OCI-LY3 (cell line): ENCODE results near the gene PC.

ENCODE experiments used
- H2AFZ ChIP-seq: fragments of 200-600, 300-600 bp; shearing (Covaris generic); 2 replicates; pipeline ENCODE4 v1.6.0; 2014; ENCODE audit warnings: antibody characterized with exemption, low read depth, low read length
- H3K27ac ChIP-seq: fragments of 200-600, 300-600 bp; sonication (generic); 2 replicates; pipeline ENCODE4 v1.5.1; 2014; ENCODE audit warnings: mild to moderate bottlenecking, low read length, moderate library complexity, mixed read lengths
- H3K27me3 ChIP-seq: fragments of 200-600, 300-600 bp; sonication (generic); 2 replicates; pipeline ENCODE4 v1.6.1; 2014; ENCODE audit warnings: low read depth, low read length, mixed read lengths
- H3K36me3 ChIP-seq: fragments of 200-600, 300-600 bp; sonication (generic); replicated peaks from 2 replicates; pipeline ENCODE3; 2014; ENCODE audit warnings: low read depth, low read length, mixed read lengths
- H3K4me1 ChIP-seq: fragments of 300-600, 200-600 bp; sonication (generic); 2 replicates; pipeline ENCODE4 v1.6.1; 2014; ENCODE audit warnings: low read length, mixed read lengths
- H3K4me2 ChIP-seq: fragments of 200-600, 300-600 bp; sonication (generic); 2 replicates; pipeline ENCODE4 v1.6.1; 2014; ENCODE audit warnings: low read length, mixed read lengths
- H3K4me3 ChIP-seq: fragments of 300-600, 200-600 bp; sonication (generic); 2 replicates; pipeline ENCODE4 v1.5.1; 2014; ENCODE audit warnings: antibody characterized with exemption, mild to moderate bottlenecking, low read length, moderate library complexity
- H3K79me2 ChIP-seq: fragments of 300-600, 200-600 bp; shearing (Covaris generic); 2 replicates; pipeline ENCODE4 v1.6.1; 2014; ENCODE audit warnings: mild to moderate bottlenecking, low read length, mixed read lengths
- H3K9ac ChIP-seq: fragments of 300-600, 200-600 bp; shearing (Covaris generic); 2 replicates; pipeline ENCODE4 v1.6.0; 2014; ENCODE audit warnings: mild to moderate bottlenecking, low read length, moderate library complexity
- H3K9me3 ChIP-seq: fragments of 200-600, 300-600 bp; shearing (Covaris generic); 2 replicates; pipeline ENCODE4 v1.6.1; 2014; ENCODE audit warnings: low read length, mixed read lengths; ENCODE audit not compliant: insufficient read depth
- H4K20me1 ChIP-seq: fragments of 200-600, 300-600 bp; sonication (generic); 2 replicates; pipeline ENCODE4 v1.6.1; 2016; ENCODE audit warnings: low read length, mixed read lengths; ENCODE audit not compliant: insufficient read depth
- CTCF ChIP-seq: fragments of 200-600, 300-600 bp; sonication (generic); IDR thresholded peaks from 2 replicates; pipeline ENCODE4 v1.5.1; 2014; ENCODE audit warnings: antibody characterized with exemption, low read length, low read depth
- EZH2phosphoT487 ChIP-seq: fragments of 200-600 bp; shearing (Covaris generic); IDR thresholded peaks from 2 replicates; pipeline ENCODE4 v1.6.1; 2018; ENCODE audit warnings: antibody characterized with exemption, mixed run types, low read depth

The PC gene

GRCh38 chr11:66878474-66878873, 79.7 kb downstream of the PC start:
- no peak overlapping the region for H3K27ac ChIP-seq
- H3K4me3 ChIP-seq: no peak overlapping the region
- H3K36me3 ChIP-seq: no peaks in the 10 kb centered on the region
- peaks cover 12% of the 10 kb centered on the region for H3K4me1 ChIP-seq
- H3K79me2 ChIP-seq: no peaks in the 10 kb centered on the region
- TF ChIP-seq EZH2phosphoT487 (no peak), CTCF (no peak)
- H3K9ac ChIP-seq: no peak overlapping the region
- H3K4me2 ChIP-seq: no peak overlapping the region
- H3K27me3 ChIP-seq: peaks cover 19% of the 10 kb centered on the region
- no peaks in the 10 kb centered on the region for H3K9me3 ChIP-seq
- no peak overlapping the region for H2AFZ ChIP-seq
- no peaks in the 10 kb centered on the region for H4K20me1 ChIP-seq

- no peak overlapping the region for H2AFZ ChIP-seq
- H3K4me1 ChIP-seq: peaks cover 9% of the 10 kb centered on the region
- no peaks in the 10 kb centered on the region for H3K36me3 ChIP-seq
- no peaks in the 10 kb centered on the region for H4K20me1 ChIP-seq
- no peak overlapping the region for H3K27ac ChIP-seq
- no peak overlapping the region for H3K4me3 ChIP-seq
- H3K4me2 ChIP-seq: no peak overlapping the region
- H3K79me2 ChIP-seq: no peaks in the 10 kb centered on the region
- H3K9ac ChIP-seq: no peak overlapping the region
- no peaks in the 10 kb centered on the region for H3K9me3 ChIP-seq
- TF ChIP-seq EZH2phosphoT487: no peak
- TF ChIP-seq CTCF: no peak
- H3K27me3 ChIP-seq: peaks cover 19% of the 10 kb centered on the region
These were observed 80.4 kb downstream of the PC start for GRCh38 chr11:66877588-66878385.

GRCh38 chr11:66875378-66875777, 82.8 kb downstream of the PC start:
- Histone ChIP-seq H3K4me3 (no peak overlapping the region), H3K9me3 (no peaks in the 10 kb centered on the region), H4K20me1 (no peaks in the 10 kb centered on the region), H3K27ac (no peak overlapping the region), H3K36me3 (no peaks in the 10 kb centered on the region), H3K4me1 (no peaks in the 10 kb centered on the region; the same call in 1 of the 2 replicates), H3K27me3 (peaks cover 19% of the 10 kb centered on the region), H3K9ac (no peak overlapping the region), H3K79me2 (no peaks in the 10 kb centered on the region), H3K4me2 (no peak overlapping the region), H2AFZ (no peak overlapping the region)
- TF ChIP-seq CTCF (no peak), EZH2phosphoT487 (no peak)

- H3K4me2 ChIP-seq: no peak overlapping the region
- H3K4me1 ChIP-seq: peaks cover 2% of the 10 kb centered on the region; the same call in 1 of the 2 replicates
- no peak for TF ChIP-seq CTCF
- TF ChIP-seq EZH2phosphoT487: no peak
These were observed 84.0 kb downstream of the PC start for GRCh38 chr11:66874232-66874631.

More at GRCh38 chr11:66874232-66874631, 84.0 kb downstream of the PC start:
- Histone ChIP-seq H3K27ac (no peak overlapping the region), H3K36me3 (no peaks in the 10 kb centered on the region), H3K9ac (no peak overlapping the region), H3K4me3 (no peak overlapping the region), H3K9me3 (no peaks in the 10 kb centered on the region), H2AFZ (no peak overlapping the region), H3K27me3 (peaks cover 19% of the 10 kb centered on the region), H3K79me2 (no peaks in the 10 kb centered on the region), H4K20me1 (no peaks in the 10 kb centered on the region)
